Endothelial cell of hepatic sinusoid (primary cell): ENCODE results near the gene C16orf90.

Experiments used
- in situ Hi-C: cut with HindIII; loops from 2 replicates; pipeline ENCODE4 v1.10.0; 2017; ENCODE audit warnings: low sequenced_read_pairs

C16orf90 gene

GRCh38 chr16:3513892-3514583 lies 18.7 kb upstream of the C16orf90 start:
- in situ Hi-C loops = no loop called here

GRCh38 chr16:3511286-3512180 lies 16.2 kb upstream of the C16orf90 start:
- in situ Hi-C loops = no loop called here

- in situ Hi-C loops = no loop called here
Observed at GRCh38 chr16:3510416-3510815, 15.1 kb upstream of the C16orf90 start.

GRCh38 chr16:3509470-3509928 lies 14.2 kb upstream of the C16orf90 start:
- in situ Hi-C loops = loop anchor here (5.0 to 10.0 kb wide), 2 partner anchors 93 to 105 kb away; partner anchors contain the start of genes ZNF174 and ZSCAN32

- in situ Hi-C loops = loop anchor here (5.0 to 10.0 kb wide), 2 partner anchors 94 to 104 kb away; partner anchors contain the start of genes ZNF174 and ZSCAN32
Observed at GRCh38 chr16:3508736-3509135, 13.4 kb upstream of the C16orf90 start.

GRCh38 chr16:3503523-3503922 lies 8.2 kb upstream of the C16orf90 start:
- in situ Hi-C loops = loop anchor here (10.0 kb wide), 1 partner anchor 99 kb away; the partner anchor contains the start of genes ZNF174 and ZSCAN32

GRCh38 chr16:3501783-3502400 lies 6.6 kb upstream of the C16orf90 start:
- in situ Hi-C loops = loop anchor here (10.0 kb wide), 1 partner anchor 97 kb away; the partner anchor contains the start of genes ZNF174 and ZSCAN32

GRCh38 chr16:3501412-3501761 lies 6.1 kb upstream of the C16orf90 start:
- in situ Hi-C loops = loop anchor here (10.0 kb wide), 1 partner anchor 97 kb away; the partner anchor contains the start of genes ZNF174 and ZSCAN32

- in situ Hi-C loops = no loop called here
Observed at GRCh38 chr16:3498988-3499387, 3.7 kb upstream of the C16orf90 start.

GRCh38 chr16:3497771-3498170 lies 2.5 kb upstream of the C16orf90 start:
- in situ Hi-C loops = no loop called here

- in situ Hi-C loops = no loop called here
Observed at GRCh38 chr16:3496386-3496785, 1.1 kb upstream of the C16orf90 start.

- in situ Hi-C loops = no loop called here
Observed at GRCh38 chr16:3494386-3494973, 809 bp downstream of the C16orf90 start.

GRCh38 chr16:3492356-3492755 lies 2.9 kb downstream of the C16orf90 start:
- in situ Hi-C loops = no loop called here

- in situ Hi-C loops = no loop called here
Observed at GRCh38 chr16:3490911-3491629, 4.2 kb downstream of the C16orf90 start.

GRCh38 chr16:3488801-3489200 lies 6.5 kb downstream of the C16orf90 start:
- in situ Hi-C loops = no loop called here

GRCh38 chr16:3487521-3488410 lies 7.5 kb downstream of the C16orf90 start:
- in situ Hi-C loops = no loop called here

GRCh38 chr16:3486506-3487215 lies 8.6 kb downstream of the C16orf90 start:
- in situ Hi-C loops = no loop called here

- in situ Hi-C loops = no loop called here
Observed at GRCh38 chr16:3485821-3486505, 9.3 kb downstream of the C16orf90 start.
